Measurements from ENCODE around the gene EHD1.

EHD1 gene

GRCh38 chr11:64909653-64910343 lies 31.4 kb upstream of the EHD1 start:
- DNase-seq = no peak

GRCh38 chr11:64908766-64909165 lies 30.3 kb upstream of the EHD1 start:
- DNase-seq = no peak

DNA sequence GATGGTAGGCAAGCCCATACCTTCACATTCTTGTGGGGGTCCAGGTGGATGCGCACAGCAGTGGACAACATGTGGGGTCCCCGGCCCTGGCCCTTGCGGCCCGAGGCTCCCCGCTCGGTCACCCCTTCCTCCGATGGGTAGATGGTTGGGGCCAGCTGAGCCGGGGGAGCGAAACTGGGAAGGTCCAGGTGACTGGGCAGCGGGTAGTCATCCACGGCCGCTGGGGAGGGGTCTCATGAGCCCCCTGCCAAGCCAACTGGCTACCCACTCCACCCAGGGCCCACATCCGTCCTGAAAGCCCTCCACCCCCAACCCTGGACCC lies 27.9 kb upstream of the EHD1 start:
- DNase-seq = no peak

- no peak for DNase-seq
Observed at GRCh38 chr11:64905516-64906313, 27.3 kb upstream of the EHD1 start.

- DNase-seq = no peak
Observed at GRCh38 chr11:64903291-64903833, 24.9 kb upstream of the EHD1 start.

DNA sequence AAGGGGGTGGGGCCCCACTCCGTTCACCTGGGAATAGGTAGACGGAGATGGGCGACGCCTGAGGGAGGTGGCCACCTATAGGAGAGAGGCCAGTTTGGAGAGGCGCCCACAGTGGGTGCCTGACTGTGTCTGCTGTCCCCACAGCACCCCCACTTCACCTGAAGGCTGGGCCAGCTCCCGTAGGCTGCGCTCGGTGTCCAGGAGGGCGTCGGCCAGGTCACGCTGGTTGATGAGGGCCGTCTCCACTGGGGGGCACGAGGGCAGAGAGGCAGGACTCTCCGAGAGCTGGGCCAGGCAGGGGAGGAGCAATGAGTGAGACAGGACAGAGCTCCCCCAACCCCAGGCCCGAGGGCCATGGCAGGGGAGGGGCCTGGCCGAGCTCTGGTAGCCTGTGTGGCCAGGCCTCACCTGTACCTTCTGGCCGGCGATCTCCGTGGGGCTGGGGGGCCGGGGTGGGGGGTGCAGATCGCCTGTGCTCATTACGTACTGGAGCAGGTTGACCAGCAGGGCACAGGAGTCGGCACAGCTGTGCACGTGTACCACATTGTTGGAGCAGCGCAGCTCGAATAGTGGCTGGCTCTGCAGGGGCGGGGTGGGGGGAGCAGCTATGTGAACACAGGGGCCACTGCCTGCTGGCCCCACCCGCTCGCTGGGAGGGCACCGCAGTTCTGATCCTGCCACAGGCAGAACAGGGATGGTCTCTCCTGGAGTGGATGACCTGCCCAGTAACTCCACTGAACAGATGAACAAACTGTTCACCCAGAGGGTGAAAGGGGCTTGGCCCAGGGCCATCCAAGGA lies 23.9 kb upstream of the EHD1 start:
- no peak for DNase-seq

DNA sequence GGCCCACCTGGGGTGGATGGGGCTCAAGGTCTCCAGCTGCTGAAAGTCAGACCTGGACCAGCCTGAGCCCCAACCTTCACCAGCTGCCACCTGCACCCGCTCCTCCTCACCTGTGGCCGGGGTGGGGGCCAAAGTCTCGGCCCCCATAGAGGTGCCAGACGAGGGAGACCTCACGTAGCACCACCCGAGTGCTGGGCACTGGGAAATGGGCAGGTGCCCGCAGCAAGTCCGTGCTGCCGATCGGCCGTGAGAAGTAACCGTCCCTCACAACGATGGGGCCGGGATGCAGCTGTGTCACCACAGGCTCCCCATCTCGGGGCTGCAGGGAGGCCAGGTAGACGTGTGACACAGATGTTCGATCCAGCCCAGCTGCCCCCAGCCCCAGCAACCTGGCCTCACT lies 22.4 kb upstream of the EHD1 start:
- DNase-seq = no peak

DNA sequence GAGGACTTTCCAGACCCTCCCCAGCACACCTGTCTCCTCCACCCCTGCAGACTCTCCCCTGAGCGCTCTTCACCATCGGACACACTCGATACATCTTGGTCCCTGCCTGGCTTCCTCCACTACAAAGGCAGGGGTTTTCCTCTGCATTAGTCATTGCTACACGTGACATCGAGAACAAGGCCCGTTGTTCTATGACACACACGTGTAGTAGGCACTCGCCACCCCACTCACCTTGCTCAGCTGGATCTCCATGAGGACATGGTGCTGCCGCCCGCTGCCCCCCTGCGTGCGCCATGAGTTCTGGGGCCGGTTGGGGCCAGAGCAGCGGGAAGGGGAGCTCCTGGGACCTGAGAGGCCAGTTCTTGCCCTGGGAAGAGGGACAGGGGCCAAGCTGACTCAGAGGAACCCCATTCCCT lies 21.9 kb upstream of the EHD1 start:
- no peak for DNase-seq

- no peak for DNase-seq
Observed at GRCh38 chr11:64898541-64898940, 20.1 kb upstream of the EHD1 start.

DNA sequence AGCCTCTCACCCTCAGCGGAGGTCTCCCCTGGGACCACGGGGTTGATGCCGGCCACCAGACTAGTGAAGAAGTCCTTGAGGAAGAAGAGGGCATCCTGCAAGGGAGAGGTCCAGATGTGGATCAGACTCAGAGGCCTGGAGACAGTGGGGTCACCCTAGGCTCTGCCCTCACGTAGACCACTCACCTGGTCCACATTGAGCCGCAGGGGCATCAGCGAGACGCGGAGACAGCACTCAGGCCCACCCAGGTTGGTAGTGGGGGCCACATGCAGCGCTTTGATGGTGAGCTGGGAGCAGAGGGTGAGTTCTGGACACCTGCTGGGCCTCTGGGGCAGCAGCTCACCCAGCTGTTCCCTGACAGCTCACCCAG lies 19.6 kb upstream of the EHD1 start:
- DNase-seq = no peak

GRCh38 chr11:64897381-64898075 lies 19.1 kb upstream of the EHD1 start:
- DNase-seq = peak; percentile 27

DNA sequence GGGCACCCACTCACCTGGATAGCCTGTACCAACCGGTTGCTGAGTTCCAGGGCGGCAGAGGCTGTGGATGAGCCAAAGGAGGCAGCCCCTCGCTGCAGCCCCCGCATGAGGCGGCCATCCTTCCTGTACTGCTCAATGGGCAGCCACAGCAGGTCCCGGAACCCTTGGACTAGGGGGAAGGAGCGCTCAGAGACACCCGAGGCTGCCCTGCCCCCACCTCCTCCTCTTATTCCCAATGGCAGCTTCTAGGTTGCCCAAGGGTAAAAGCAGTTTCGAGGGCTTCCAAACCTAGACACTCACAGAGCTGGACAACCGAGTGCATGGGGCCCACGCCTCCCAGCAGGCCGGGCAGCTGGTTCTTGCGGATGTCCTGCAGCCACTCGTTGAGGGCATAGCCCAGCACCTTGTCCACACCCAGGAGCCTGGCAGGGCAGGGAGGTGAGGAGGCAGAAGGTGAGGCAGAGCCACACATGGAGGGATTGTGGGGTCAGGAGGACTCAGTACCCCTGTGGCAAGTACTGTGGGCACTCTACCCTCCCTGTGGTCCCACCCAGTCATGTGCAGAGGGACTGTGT lies 18.1 kb upstream of the EHD1 start:
- DNase-seq = no peak

- DNase-seq = no peak
Observed at GRCh38 chr11:64894812-64895452, 16.5 kb upstream of the EHD1 start.

DNA sequence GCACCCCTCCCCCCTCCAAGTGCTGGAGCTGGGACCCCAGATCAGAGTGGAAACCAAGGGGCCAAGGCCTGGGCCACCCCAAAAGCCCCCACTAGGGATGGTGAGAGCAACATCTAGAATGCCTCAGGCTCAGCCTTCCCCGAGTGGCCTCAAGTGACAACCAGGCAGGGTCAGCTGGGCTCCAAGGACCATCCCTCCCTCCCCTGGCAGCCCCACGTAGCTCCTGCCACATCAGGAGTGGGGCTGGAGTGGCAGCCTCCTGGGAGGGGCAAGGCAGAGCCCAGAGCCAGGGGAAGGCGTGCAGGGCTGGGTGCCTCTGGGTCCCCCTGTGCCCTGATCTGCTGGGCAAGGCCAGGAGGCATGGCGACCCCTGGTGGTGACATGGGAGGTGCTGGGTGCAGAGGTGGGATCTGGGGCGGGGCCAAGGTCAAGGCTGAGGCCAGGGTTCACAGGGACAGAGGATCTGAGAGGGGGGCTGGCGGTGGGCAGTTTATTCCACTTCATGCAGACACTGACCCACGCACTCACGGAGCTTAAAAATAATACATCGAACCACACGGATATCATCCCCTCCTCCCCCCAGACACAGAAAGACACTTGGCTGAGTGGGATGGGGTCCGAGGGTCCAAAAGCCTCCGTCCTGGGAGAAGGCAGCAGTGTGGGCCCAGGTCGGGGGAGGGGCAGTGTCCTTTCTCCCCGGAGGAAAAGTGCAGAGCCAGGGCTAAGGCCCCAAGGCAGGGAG lies 15.8 kb upstream of the EHD1 start:
- DNase-seq = peak; percentile 81

DNA sequence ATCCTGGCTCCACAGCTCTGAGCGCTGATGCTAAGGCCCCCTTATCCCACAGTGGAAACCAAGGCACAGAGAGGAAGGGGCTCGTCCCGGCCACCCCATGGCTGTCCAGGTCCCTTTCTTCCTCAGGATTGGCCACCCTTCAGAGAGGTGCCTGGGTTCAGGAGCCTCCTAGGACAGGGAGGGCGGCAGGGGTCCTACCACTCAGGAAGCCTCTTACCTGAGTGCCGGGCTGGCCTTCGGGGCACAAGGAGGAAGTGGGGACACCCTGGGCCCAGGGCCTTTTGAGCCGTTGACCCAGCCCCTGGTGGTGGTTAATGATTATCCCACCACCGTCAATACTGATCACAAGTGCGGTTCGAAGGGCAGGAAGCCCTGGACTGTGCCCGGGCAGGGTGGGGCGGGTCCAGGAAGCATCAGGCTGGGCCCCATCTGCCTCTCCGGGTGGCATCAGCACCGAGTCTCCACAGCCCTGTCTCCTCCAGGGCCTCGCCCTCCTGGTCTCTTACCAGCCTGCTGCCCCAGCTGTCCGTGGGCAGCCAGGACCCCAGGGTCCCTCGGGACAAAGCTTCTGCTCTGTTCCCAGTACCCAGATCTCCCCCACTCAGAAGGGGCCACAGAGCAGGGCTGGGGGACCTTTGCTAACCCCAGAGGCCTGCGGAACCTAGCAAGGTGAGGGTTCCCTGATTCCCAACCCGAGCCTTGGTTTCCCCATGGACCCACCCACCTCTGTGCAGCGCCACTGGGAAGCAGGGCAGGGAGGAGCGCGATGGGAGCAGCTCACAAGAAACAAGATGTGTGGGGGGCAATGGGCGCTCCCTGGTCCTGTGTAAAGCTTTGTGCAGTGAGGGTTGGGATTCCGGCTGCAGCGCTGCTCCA lies 15.0 kb upstream of the EHD1 start:
- DNase-seq = no peak

DNA sequence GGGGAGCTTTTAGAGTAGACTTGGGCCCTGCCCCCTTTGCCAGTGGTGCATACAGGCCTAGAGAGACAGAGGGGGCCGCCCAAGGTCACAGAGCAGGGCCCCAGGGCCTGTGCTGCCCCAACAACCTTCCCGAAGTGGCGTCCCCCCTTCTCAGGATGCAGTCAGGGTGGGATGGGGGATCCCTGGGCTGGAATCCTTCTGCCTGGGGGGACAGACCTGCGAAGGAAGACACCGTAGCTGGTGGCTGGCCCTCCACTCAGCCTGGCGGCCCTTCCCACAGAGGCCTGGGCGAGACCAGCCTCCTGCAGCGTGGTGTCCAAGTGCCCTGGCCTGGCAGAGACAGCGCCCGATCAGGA lies 14.4 kb upstream of the EHD1 start:
- no peak for DNase-seq

DNA sequence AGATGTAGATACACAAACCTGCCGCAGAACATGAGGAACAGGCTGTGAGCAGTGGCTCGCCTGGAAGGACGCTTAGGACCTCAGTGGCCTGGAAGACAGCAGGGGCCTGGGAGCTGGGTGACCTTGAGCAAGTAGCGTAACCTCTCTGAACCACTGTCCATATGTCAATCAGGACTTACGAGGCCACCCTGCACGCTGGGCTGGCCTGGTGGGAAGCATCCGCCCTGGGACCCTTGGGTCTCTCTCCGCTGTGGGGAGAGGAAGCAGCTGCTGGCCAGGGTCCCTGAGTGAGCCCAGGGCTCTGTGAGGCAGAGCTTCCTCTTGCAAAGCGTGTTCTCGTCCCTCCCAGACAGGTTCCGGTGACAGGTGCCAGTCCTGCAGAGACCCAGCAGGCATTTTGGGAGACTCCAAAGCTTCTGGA lies 14.0 kb upstream of the EHD1 start:
- no peak for DNase-seq

- no peak for DNase-seq
Observed at GRCh38 chr11:64891880-64892279, 13.5 kb upstream of the EHD1 start.

GRCh38 chr11:64891215-64891848 lies 12.9 kb upstream of the EHD1 start:
- DNase-seq = no peak

DNA sequence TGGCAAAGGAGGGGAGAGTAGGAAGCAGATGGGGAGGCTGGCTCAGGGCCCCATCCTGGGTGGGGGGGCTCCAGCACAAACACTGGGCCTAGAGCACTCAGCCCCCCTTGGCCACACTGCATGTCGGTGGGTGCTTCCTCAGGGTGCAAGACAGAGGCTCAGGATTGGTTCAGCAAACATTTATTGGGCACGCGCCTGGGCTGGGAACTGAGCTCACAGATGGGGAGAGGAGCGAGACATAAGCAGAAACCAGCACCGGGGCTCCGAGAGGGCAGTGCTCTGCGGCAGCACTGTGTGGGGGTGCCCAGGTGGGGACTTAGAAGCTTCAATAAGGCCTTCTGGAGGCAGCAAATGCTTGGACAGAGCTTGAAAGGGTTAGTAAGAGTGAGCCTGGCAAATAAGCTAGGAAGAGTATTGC lies 12.1 kb upstream of the EHD1 start:
- no peak for DNase-seq

Data from left hindlimb (tissue), 1 donor.